C4-2B (cell line): ENCODE results near the gene C1orf185.

Source experiments
- ZFX ChIP-seq: fragments of 450-650 bp; IDR thresholded peaks from 2 replicates; pipeline ENCODE4 v1.6.1; 2017
- TF ChIP-seq, protein P1 (sequence below): fragments of 450-650 bp; conservative IDR thresholded peaks from 2 replicates; pipeline ENCODE4 v1.5.1; 2017; ENCODE audit warnings: mild to moderate bottlenecking

GRCh38 chr1:51168266-51168845 is 66.3 kb downstream of the C1orf185 start:
- TF ChIP-seq, protein P1, sequence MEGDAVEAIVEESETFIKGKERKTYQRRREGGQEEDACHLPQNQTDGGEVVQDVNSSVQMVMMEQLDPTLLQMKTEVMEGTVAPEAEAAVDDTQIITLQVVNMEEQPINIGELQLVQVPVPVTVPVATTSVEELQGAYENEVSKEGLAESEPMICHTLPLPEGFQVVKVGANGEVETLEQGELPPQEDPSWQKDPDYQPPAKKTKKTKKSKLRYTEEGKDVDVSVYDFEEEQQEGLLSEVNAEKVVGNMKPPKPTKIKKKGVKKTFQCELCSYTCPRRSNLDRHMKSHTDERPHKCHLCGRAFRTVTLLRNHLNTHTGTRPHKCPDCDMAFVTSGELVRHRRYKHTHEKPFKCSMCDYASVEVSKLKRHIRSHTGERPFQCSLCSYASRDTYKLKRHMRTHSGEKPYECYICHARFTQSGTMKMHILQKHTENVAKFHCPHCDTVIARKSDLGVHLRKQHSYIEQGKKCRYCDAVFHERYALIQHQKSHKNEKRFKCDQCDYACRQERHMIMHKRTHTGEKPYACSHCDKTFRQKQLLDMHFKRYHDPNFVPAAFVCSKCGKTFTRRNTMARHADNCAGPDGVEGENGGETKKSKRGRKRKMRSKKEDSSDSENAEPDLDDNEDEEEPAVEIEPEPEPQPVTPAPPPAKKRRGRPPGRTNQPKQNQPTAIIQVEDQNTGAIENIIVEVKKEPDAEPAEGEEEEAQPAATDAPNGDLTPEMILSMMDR, result no peak
- no peak for TF ChIP-seq ZFX
